Esophagus mucosa (tissue), 1 donor: ENCODE results near the gene ATG2A. TPM values are rescaled to one million over a fixed set of nuclear protein-coding genes. Genes with fewer than 3 reads are reported as not detected.

Experiments
- ATAC-seq: fragments of 200-7000 bp; cut with Tn5 transposase; one replicate; pipeline ENCODE4 v1.9.1; 2020
- total RNA-seq: library from RNA; stranded (reverse); gene quantifications from one replicate; pipeline ENCODE4 v1.2.4, GENCODE V29; 2023
- donor health status: DM: yes; HTN: yes; CAD: no.

The ATG2A gene
- total RNA-seq, 1 donor from 2014 or later: 10.7 TPM

GRCh38 chr11:64923944-64924909, 7.2 kb upstream of the ATG2A start, which contains the start of gene PPP2R5B:
Gene PPP2R5B (plus strand): TSS chr11:64924689. CDS start chr11:64925735, 1,046 bp downstream.
- peak; percentile 94 for ATAC-seq

GRCh38 chr11:64923151-64923661, 6.2 kb upstream of the ATG2A start:
- no peak for ATAC-seq

- no peak for ATAC-seq
Measured at GRCh38 chr11:64921384-64921783, 4.4 kb upstream of the ATG2A start.

- ATAC-seq: no peak
Measured at GRCh38 chr11:64920124-64920523, 3.1 kb upstream of the ATG2A start.

GRCh38 chr11:64919627-64920026, 2.6 kb upstream of the ATG2A start:
- no peak for ATAC-seq

- no peak for ATAC-seq
Measured at GRCh38 chr11:64918017-64918416, 1.0 kb upstream of the ATG2A start.

GRCh38 chr11:64917663-64917995, 620 bp upstream of the ATG2A start:
- no peak for ATAC-seq

GRCh38 chr11:64916040-64916774, 802 bp downstream of the ATG2A start:
- ATAC-seq: peak; percentile 17

GRCh38 chr11:64915376-64915887, 1.6 kb downstream of the ATG2A start:
- ATAC-seq: no peak

- ATAC-seq: no peak
Measured at GRCh38 chr11:64914123-64914522, 2.9 kb downstream of the ATG2A start.

- no peak for ATAC-seq
Measured at GRCh38 chr11:64913171-64913727, 3.8 kb downstream of the ATG2A start.

- ATAC-seq: no peak
Measured at GRCh38 chr11:64911689-64912088, 5.3 kb downstream of the ATG2A start.

GRCh38 chr11:64911142-64911541, 5.9 kb downstream of the ATG2A start:
- ATAC-seq: no peak

GRCh38 chr11:64910451-64911093, 6.4 kb downstream of the ATG2A start:
- ATAC-seq: no peak

GRCh38 chr11:64909653-64910343, 7.2 kb downstream of the ATG2A start:
- ATAC-seq: no peak

GRCh38 chr11:64908766-64909165, 8.2 kb downstream of the ATG2A start:
- no peak for ATAC-seq

- no peak for ATAC-seq
Measured at GRCh38 chr11:64906314-64906635, 10.7 kb downstream of the ATG2A start.

- ATAC-seq: no peak
Measured at GRCh38 chr11:64905516-64906313, 11.3 kb downstream of the ATG2A start.

GRCh38 chr11:64903291-64903833, 13.6 kb downstream of the ATG2A start:
- ATAC-seq: no peak

- no peak for ATAC-seq
Measured at GRCh38 chr11:64902102-64902900, 14.7 kb downstream of the ATG2A start.
